ENCODE data around the gene TGFB1. TPM values are rescaled to one million over a fixed set of nuclear protein-coding genes. Genes with fewer than 3 reads are reported as not detected.

Gene TGFB1
- total RNA-seq, 1 experiment from 2014 or later: 54.6 TPM

DNA sequence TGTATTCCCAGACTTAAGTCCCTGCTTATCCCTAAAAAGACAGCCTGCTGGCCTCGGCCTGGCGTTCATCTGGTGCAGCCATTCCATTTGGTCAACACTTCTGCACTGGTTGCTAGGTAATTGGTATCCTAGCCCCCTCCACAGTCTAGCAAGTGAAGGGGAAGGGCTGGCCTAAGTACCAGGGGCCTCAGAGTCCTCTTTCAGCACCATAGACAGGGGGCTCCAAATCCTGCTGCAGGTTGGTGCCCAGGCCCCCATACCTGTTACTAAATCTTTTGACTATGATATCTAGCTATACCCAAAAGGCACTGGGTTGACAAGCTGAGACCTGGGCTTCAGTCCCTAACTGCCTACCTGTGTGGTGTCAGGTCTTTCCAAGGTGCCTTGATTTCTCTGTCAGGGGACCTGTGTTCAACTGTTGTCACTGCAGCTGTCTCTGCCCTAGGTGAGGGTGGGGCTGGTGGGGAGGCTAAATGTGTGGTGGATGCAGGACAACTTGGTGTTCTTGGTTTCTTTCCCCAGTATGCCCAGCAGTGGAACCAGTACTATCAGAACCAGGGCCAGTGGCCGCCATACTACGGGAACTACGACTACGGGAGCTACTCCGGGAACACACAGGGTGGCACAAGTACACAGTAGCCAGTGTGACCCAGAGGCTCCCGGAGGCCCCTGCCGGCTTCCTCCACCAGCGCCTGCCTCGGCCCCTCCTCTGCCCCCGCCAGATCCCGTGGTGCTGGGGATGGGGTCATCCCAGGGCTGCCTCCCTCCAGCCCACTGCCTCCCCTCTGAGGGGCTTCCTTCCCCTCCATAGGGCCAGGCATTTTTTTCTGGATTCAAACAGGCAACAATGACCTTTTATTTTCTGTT, 47.6 kb downstream of the TGFB1 start:
- H3K9me2 ChIP-seq (ENCODE audit: insufficient read depth): no peaks in the 10 kb centered on the region
- ChIA-PET POLR2A (no interaction called here), RAD21 (ENCODE audit: low non-redundant PET in 1 of 2, low total read pairs in 2 of 2, uncharacterized antibody in 2 of 2, unreplicated experiment in 2 of 2) (no interaction called here), CTCF (interaction anchor here (0.8 kb wide), 1 partner anchor 104 kb away, joined by 3 read pairs; no protein-coding TSS in a partner anchor)
- intact Hi-C loops (cut with micrococcal nuclease): no loop called here
- no TSS peak for BruUV-seq (replicated peaks)
- peaks cover 33 to 61% of the 10 kb centered on the region in 2 experiments for H3K36me3 ChIP-seq (ENCODE audit: control insufficient read depth in 1 of 2, insufficient read depth in 2 of 2, low read length in 2 of 2)
- no peak for DNase-seq (ENCODE audit: low read depth, low spot score)
- H4K20me1 ChIP-seq (ENCODE audit: insufficient read depth): peaks cover 4% of the 10 kb centered on the region; the same call in 1 of the 2 replicates
- H3K9ac ChIP-seq (ENCODE audit: low read length): no peak overlapping the region
- no peak overlapping the region for H3K4me3 ChIP-seq (replicated peaks in 1 of 2; ENCODE audit: low read depth in 1 of 2, low read length in 2 of 2)
- no peak overlapping the region for H2AFZ ChIP-seq (ENCODE audit: low read depth, low read length, poor library complexity, severe bottlenecking)
- H3K4me2 ChIP-seq (ENCODE audit: low read length): no peak overlapping the region
- no peaks in the 10 kb centered on the region for H3K9me3 ChIP-seq (ENCODE audit: control insufficient read depth in 1 of 2, insufficient read depth in 1 of 2, low read depth in 1 of 2, low read length in 2 of 2)
- ATAC-seq: no peak
- H3K27me3 ChIP-seq (ENCODE audit: insufficient read depth, low read length): no peaks in the 10 kb centered on the region
- H3K4me1 ChIP-seq (ENCODE audit: control insufficient read depth in 1 of 2, insufficient read depth in 2 of 2, low read length in 2 of 2): peaks cover 6 to 20% of the 10 kb centered on the region in 2 experiments; a peak in 3 of 4 replicates
- TF ChIP-seq EZH2 (IDR thresholded peaks at IDR 0.05) (no peak), POLR2AphosphoS5 (IDR thresholded peaks at IDR 0.05; ENCODE audit: low read depth, low read length) (no peak; the same call in 1 of the 2 replicates), POLR2A (IDR thresholded peaks at IDR 0.05; ENCODE audit: borderline replicate concordance, extremely low read depth, insufficient read depth, insufficient read length) (no peak), EGR1 (IDR thresholded peaks at IDR 0.05; ENCODE audit: low read depth) (no peak), EZH2phosphoT487 (IDR thresholded peaks at IDR 0.05; ENCODE audit: borderline replicate concordance) (no peak), ZBTB33 (IDR thresholded peaks at IDR 0.05; ENCODE audit: extremely low read depth, insufficient replicate concordance, low read length) (no peak)
- H3K79me2 ChIP-seq (ENCODE audit: insufficient read depth, low read length): peaks cover 8% of the 10 kb centered on the region
- H3K27ac ChIP-seq (ENCODE audit: low read depth, low read length): no peak overlapping the region
